BE2C (cell line): Measurements from ENCODE around the gene ERVMER34-1.

ENCODE experiments used
- DNase-seq: peaks from one replicate; pipeline ENCODE4 v3.0.0-alpha.2; 2020
- H3K27me3 ChIP-seq: fragments of 250-450 bp; sonication (Bioruptor Pico); 2 replicates; pipeline ENCODE4 v1.5.1; 2020; ENCODE audit warnings: mild to moderate bottlenecking
- H3K36me3 ChIP-seq: fragments of 250-450 bp; sonication (Bioruptor Pico); 2 replicates; pipeline ENCODE4 v1.5.1; 2020; ENCODE audit warnings: mild to moderate bottlenecking
- H3K4me1 ChIP-seq: fragments of 250-450 bp; sonication (Bioruptor Pico); 2 replicates; pipeline ENCODE4 v1.5.1; 2020
- H3K4me3 ChIP-seq: 2 replicates; pipeline ENCODE4 v1.5.1; 2011; ENCODE audit warnings: low read depth, low read length
- H3K9me3 ChIP-seq: fragments of 250-450 bp; sonication (Bioruptor Pico); 2 replicates; pipeline ENCODE4 v1.5.1; 2020
- CTCF ChIP-seq: IDR thresholded peaks from 2 replicates; pipeline ENCODE4 v1.5.1; 2012; ENCODE audit warnings: mild to moderate bottlenecking, low read depth, low read length

The ERVMER34-1 gene

GRCh38 chr4:52752936-52753335 lies 1.7 kb upstream of the ERVMER34-1 start:
- Histone ChIP-seq H3K36me3 (no peaks in the 10 kb centered on the region), H3K4me3 (no peak overlapping the region), H3K4me1 (no peaks in the 10 kb centered on the region), H3K27me3 (peaks cover 5% of the 10 kb centered on the region; the same call in 1 of the 2 replicates), H3K9me3 (no peaks in the 10 kb centered on the region)
- no peak for DNase-seq
- no peak for TF ChIP-seq CTCF

- Histone ChIP-seq H3K27me3 (peaks cover 5% of the 10 kb centered on the region; the same call in 1 of the 2 replicates), H3K4me1 (no peaks in the 10 kb centered on the region), H3K4me3 (peak overlapping the region; percentile 51), H3K9me3 (no peaks in the 10 kb centered on the region), H3K36me3 (no peaks in the 10 kb centered on the region)
- DNase-seq, result peak; percentile 45
- no peak for TF ChIP-seq CTCF
Measured at GRCh38 chr4:52751487-52751911, 274 bp upstream of the ERVMER34-1 start.

- DNase-seq, result no peak
- H3K9me3 ChIP-seq, result no peaks in the 10 kb centered on the region
- no peaks in the 10 kb centered on the region for H3K4me1 ChIP-seq
- no peak for TF ChIP-seq CTCF
- H3K36me3 ChIP-seq, result no peaks in the 10 kb centered on the region
- H3K4me3 ChIP-seq, result no peak overlapping the region
- peaks cover 5% of the 10 kb centered on the region; the same call in 1 of the 2 replicates for H3K27me3 ChIP-seq
Measured at GRCh38 chr4:52750213-52750612, 1.0 kb downstream of the ERVMER34-1 start.

DNA sequence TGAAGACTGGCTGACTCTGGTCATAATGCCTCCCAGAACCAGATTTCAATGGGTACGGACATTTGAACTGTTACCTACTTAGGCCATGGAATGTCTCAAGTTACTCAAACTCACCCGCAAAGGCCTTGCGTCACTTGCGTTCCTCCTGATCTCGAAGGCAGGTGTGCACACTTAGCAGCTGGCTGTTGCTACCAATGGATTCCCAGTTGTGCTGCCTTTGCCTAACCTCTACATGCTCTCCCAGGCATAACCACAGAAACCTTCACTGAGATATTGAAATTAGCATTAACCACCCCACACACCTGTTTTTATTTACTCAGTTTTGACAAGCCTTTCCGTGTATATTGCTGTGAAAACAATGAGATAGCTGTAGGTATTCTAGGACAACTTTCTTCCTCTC lies 2.8 kb downstream of the ERVMER34-1 start:
- H3K36me3 ChIP-seq, result no peaks in the 10 kb centered on the region
- H3K4me1 ChIP-seq, result no peaks in the 10 kb centered on the region
- no peak for DNase-seq
- H3K4me3 ChIP-seq, result no peak overlapping the region
- peaks cover 5% of the 10 kb centered on the region; the same call in 1 of the 2 replicates for H3K27me3 ChIP-seq
- no peak for TF ChIP-seq CTCF
- no peaks in the 10 kb centered on the region for H3K9me3 ChIP-seq

- Histone ChIP-seq H3K4me1 (no peaks in the 10 kb centered on the region), H3K27me3 (no peaks in the 10 kb centered on the region), H3K4me3 (no peak overlapping the region), H3K36me3 (no peaks in the 10 kb centered on the region), H3K9me3 (no peaks in the 10 kb centered on the region)
- DNase-seq, result no peak
- TF ChIP-seq CTCF, result no peak
Measured at GRCh38 chr4:52744588-52744987, 6.6 kb downstream of the ERVMER34-1 start.

DNA sequence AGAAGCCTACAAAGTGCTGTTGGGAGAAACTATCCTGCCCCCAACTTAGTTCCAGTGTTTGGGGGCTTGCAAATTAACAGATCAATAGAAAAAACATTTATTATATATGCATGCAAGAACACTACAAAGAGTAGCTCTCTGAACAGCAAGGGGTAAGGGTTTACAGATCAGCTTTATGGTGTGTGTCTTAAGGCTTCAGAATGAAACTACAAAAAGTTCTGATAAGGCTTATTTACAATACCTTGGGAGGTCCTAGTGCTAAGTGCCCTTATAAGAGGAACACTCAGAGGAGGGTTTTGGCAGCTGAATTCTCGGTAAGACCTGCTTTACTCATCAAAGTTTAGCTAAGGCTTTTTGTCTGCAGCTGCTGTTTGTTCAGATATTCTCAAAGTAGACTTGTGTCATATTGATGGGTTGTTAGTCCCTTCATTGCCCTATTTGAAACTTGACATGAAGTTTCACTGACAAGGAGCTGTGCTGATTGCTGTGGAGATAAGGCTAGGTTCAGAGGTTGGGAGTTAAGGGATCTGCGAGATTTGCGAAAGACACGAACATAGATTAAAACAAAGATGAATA lies 7.7 kb downstream of the ERVMER34-1 start:
- no peak for DNase-seq
- Histone ChIP-seq H3K27me3 (no peaks in the 10 kb centered on the region), H3K9me3 (no peaks in the 10 kb centered on the region), H3K36me3 (no peaks in the 10 kb centered on the region), H3K4me1 (no peaks in the 10 kb centered on the region), H3K4me3 (no peak overlapping the region)
- no peak for TF ChIP-seq CTCF
